Stimulated activated CD8-positive, alpha-beta memory T cell treated with anti-CD3 and anti-CD28 coated beads, Interleukin-12 subunit alpha, Interleukin-12 subunit beta, amount 100 ng/mL, for 24 hours (primary cell): ENCODE measurements around the gene SGPP1.
"Not testable (repeated sequence)": the region's sequence is repeated elsewhere in the genome, so short reads cannot be mapped to it uniquely, and the experiment has no call there.

Experiments used
- DNase-seq: peaks from one replicate; pipeline ENCODE4 v3.0.0-alpha.2; 2020; ENCODE audit errors: extremely low read depth

SGPP1 gene

DNA sequence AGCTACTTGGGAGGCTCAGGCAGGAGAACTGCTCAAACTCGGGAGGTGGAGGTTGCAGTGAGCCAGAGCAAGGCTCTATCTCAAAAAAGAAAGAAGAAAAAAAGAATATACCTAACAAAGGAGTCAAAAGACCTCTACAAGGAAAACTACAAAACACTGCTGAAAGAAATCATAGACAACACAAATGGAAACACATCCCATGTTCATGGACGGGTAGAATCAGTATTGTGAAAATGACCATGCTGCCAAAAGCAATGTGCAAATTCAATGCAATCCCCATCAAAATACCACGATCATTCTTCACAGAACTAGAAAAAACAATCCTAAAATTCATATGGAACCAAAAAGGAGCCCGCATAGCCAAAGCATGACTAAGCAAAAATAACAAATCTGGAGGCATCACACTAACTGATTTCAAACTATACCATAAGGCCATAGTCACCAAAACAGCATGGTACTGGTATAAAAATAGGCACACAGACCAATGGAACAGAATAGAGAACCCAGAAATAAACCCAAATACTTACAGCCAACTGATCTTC lies 91.7 kb downstream of the SGPP1 start:
- not testable (repeated sequence) for DNase-seq
